HEK293T (cell line): ENCODE data around the gene IFNL3.

Experiments
- ARNT ChIP-seq: fragments of 450-650 bp; IDR thresholded peaks from 2 replicates; pipeline ENCODE4 v1.6.1; 2017; ENCODE audit warnings: mild to moderate bottlenecking
- BHLHE40 ChIP-seq: fragments of 450-650 bp; IDR thresholded peaks from 2 replicates; pipeline ENCODE4 v1.6.1; 2016; ENCODE audit warnings: mild to moderate bottlenecking, moderate library complexity, borderline replicate concordance
- ELF4 ChIP-seq: fragments of 450-650 bp; IDR thresholded peaks from 2 replicates; pipeline ENCODE4 v1.6.1; 2017; ENCODE audit warnings: antibody characterized with exemption
- FOXA1 ChIP-seq: fragments of 450-650 bp; IDR thresholded peaks from 2 replicates; pipeline ENCODE4 v1.6.1; 2016; ENCODE audit warnings: mild to moderate bottlenecking
- FOXK2 ChIP-seq: fragments of 450-650 bp; IDR thresholded peaks from 2 replicates; pipeline ENCODE4 v1.6.1; 2016; ENCODE audit warnings: mild to moderate bottlenecking
- FOXM1 ChIP-seq: fragments of 450-650 bp; IDR thresholded peaks from 2 replicates; pipeline ENCODE4 v1.6.1; 2017; ENCODE audit warnings: mild to moderate bottlenecking, borderline replicate concordance
- HDGF ChIP-seq: fragments of 450-650 bp; IDR thresholded peaks from 2 replicates; pipeline ENCODE4 v1.6.1; 2017; ENCODE audit warnings: antibody characterized with exemption, borderline replicate concordance
- LEF1 ChIP-seq: fragments of 450-650 bp; IDR thresholded peaks from 2 replicates; pipeline ENCODE4 v1.6.1; 2017; ENCODE audit warnings: mild to moderate bottlenecking, borderline replicate concordance
- NFRKB ChIP-seq: fragments of 450-650 bp; IDR thresholded peaks from 2 replicates; pipeline ENCODE4 v1.6.1; 2016; ENCODE audit warnings: mild to moderate bottlenecking, moderate library complexity
- SP1 ChIP-seq: fragments of 450-650 bp; IDR thresholded peaks from 2 replicates; pipeline ENCODE4 v1.6.1; 2017
- SUZ12 ChIP-seq: fragments of 450-650 bp; IDR thresholded peaks from 2 replicates; pipeline ENCODE4 v1.6.1; 2016; ENCODE audit warnings: mild to moderate bottlenecking
- TARDBP ChIP-seq: fragments of 450-650 bp; IDR thresholded peaks from 2 replicates; pipeline ENCODE4 v1.6.1; 2016
- ZNF384 ChIP-seq: fragments of 450-650 bp; IDR thresholded peaks from 2 replicates; pipeline ENCODE4 v1.6.1; 2016

DNA sequence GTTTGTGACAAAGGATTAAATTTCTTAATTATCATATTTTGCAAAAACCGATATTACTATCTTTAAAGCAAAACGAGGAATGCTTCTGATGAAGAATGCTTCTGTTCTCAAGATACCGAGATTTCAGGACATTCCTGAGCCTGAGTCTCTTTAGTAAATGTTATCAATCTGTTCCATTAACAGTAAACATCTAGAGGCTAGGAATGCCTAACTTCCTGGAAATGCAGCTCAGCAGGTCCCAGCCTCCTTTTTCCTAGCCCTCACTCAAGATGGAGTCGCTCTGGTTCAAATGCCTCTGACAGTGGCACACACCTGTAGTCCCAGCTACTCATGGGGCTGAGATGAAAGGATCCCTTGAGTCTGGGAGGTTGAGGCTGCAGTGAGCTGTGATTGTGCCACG is 6.3 kb upstream of the IFNL3 start:
- no peak for TF ChIP-seq TARDBP
- no peak for TF ChIP-seq ARNT
- TF ChIP-seq SUZ12, result no peak
- TF ChIP-seq FOXA1, result no peak
- no peak for TF ChIP-seq LEF1
- TF ChIP-seq BHLHE40, result no peak
- TF ChIP-seq HDGF, result no peak
- TF ChIP-seq ELF4, result no peak
- no peak for TF ChIP-seq NFRKB
- no peak for TF ChIP-seq ZNF384
- no peak for TF ChIP-seq SP1
- TF ChIP-seq FOXK2, result no peak
- no peak for TF ChIP-seq FOXM1
